NCI-H748 (cell line): ENCODE results near the gene NCAM2.

Experiments
- DNase-seq: peaks from one replicate; lab custom pipeline; 2025; ENCODE audit not compliant: unreplicated experiment; lab: John Stamatoyannopoulos, UW

The NCAM2 gene

DNA sequence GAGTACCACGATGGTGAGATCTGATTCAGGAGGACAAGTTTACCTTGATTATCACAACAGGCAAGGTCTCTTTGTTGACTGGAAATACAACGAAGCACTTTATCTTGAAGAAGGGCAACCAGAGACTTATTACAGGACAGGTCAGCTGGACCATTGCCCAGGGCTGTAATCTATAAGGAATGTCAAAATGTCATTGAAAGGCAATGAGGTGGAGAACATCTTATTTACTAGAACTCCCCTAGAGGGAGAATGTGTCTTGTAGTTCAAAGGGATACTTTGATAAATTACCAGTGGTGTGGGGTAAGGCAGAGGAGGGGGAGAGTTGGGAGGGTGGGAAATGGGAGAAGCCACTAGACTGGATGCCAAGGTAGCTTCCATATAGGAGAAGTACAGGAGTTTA, 212.3 kb downstream of the NCAM2 start:
- DNase-seq = no peak

GRCh38 chr21:21213297-21213696, 215.1 kb downstream of the NCAM2 start:
- no peak for DNase-seq

GRCh38 chr21:21216047-21216446, 217.8 kb downstream of the NCAM2 start:
- no peak for DNase-seq

- DNase-seq = no peak
Observed at GRCh38 chr21:21226472-21226871, 228.3 kb downstream of the NCAM2 start.

GRCh38 chr21:21230672-21231071, 232.5 kb downstream of the NCAM2 start:
- no peak for DNase-seq

- no peak for DNase-seq
Observed at GRCh38 chr21:21231913-21232312, 233.7 kb downstream of the NCAM2 start.

DNA sequence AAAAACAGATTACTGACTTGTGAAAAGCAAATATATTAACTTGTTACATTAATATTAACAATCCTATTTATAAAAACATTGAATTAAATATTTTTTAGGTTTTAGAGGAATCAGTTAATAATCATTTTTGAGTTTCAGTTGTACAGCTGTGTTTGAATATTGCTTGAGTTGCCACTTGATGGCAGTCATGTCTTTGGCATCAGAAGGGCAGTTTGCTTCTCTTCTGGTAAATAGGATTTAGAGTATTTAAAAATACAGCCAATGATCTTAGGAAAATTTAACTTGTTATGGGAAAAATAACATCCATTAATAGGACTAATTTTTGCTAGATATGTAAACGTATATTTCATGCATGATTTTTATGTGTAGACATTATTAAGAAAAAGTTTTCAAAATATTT, 234.1 kb downstream of the NCAM2 start:
- DNase-seq = peak; percentile 47

DNA sequence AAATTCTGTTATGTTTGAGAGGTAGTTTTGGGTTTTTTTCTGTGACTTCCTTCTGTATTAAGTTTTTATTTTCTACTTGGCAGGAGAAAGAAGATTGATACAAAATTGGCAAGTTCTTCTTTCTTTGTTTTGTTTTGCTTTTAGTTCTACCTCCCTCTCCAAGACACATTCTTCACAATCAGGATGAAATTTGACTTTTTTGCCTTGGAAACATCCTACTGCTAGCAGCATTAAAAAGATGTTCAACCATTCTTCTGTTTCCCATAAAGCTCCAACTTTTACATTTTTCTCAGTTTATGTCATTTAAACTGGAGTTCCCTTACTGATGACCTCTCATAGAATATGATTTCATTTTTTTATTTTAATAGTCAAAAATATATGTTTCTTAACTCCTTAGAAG, 234.8 kb downstream of the NCAM2 start:
- no peak for DNase-seq

DNA sequence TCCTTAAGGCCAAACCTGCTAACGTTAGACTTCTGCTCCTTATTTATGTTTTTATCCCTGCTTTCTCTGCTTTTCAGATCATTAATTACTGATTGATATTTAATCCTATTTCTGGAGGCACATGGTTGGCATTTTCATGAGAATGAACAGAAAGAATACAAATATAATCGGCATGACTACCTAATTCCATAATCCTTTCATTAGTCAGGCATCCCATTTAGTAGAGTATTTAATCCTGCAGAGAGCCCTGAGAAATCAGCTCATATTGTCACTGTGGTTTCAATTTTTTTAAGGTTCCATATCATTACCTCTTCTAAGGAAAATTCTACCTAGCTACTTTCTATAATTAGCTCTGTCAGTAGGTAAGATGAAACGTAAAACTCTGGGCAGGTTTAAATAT, 238.8 kb downstream of the NCAM2 start:
- no peak for DNase-seq

DNA sequence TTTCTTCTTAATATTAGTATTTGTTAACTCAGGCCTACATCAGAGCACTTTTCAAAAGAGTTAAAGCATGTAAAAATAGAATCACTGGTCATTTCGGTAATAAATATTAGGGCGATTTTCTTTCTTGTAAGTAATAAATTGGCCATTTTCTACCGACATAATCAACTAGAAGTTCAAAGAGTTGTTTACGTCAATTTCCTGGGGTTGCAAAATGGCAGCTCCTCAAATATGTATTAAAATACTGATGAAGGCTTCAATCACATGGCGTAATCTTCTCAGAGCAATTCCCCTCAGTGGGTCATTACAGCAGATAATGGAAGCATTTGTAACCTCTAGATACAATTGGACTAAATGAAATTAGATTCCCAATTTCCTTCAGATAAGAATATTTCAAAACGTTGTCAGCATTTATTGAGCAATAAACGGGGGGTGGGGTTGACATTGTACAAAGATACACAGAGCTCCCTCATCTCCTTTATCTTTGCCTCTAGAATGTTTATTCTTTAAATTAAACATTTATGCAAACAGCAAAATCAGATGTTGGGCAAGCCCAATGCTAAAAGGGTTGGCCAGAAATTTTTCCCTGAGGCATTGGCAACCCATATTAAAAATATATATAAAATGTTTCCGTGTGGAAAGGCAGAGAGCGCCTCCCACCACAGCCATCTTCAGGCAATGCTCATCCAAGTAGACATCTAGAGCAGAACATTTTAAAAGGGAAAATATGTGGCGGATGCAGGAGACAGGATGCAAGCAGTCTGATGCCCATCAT, 240.6 kb downstream of the NCAM2 start:
- DNase-seq = no peak

DNA sequence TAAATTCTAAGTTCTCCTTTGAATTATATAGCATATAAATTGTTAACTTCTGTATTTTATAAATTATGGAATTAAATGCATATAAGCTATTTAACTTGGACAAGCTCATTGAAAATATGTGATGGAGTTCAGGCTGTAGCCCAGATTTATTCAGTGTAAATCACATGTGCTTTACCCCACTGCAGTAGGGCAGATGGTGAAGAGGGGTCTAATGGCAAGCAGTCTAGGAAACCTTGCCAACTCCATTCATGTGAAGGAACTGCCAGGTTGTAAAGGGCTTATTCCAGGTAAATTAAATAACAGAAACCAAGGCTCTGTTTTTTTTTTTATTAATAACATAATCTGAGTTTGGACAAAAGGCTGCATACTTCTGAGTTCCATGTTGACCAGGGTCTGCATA, 243.2 kb downstream of the NCAM2 start:
- DNase-seq = no peak

- no peak for DNase-seq
Observed at GRCh38 chr21:21246007-21246406, 247.8 kb downstream of the NCAM2 start.

DNA sequence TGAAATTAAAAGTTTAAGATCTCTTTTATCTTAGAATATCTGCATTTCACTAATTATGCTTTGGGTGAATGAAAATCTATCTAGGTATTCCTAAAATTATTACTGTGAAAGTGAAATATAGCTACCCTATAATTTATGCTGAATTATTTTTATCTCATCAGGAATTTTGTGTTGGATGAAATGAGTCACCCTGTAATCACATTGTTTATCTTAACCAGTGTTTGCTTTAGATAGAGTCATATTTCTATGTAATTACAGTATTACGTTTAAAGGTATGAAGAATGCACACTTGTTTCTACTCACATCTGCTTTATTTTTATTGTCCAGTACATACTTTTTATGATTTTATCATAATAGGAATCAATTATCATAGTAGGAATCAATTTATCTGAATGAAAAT, 249.2 kb downstream of the NCAM2 start:
- no peak for DNase-seq

GRCh38 chr21:21262048-21262447, 263.8 kb downstream of the NCAM2 start:
- no peak for DNase-seq

DNA sequence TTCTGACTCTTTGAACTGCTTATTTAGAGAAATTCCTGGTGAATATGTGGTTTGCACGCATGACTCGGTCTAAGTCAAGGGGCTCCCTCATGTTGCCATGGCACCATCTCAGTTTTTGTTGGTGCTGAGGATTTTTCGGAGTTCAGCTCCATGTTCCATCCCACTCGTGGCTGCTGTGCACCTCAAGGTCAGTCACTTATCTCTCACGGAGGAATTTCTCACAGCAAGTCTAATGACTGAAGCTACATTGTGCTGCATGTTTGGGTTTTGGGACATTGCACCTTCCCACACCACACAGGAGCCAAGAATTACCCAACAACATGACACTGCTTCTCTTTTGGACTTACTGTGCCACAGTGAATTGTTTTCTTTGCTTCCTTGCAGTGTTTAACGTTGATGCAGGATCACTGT, 269.9 kb downstream of the NCAM2 start:
- no peak for DNase-seq

DNA sequence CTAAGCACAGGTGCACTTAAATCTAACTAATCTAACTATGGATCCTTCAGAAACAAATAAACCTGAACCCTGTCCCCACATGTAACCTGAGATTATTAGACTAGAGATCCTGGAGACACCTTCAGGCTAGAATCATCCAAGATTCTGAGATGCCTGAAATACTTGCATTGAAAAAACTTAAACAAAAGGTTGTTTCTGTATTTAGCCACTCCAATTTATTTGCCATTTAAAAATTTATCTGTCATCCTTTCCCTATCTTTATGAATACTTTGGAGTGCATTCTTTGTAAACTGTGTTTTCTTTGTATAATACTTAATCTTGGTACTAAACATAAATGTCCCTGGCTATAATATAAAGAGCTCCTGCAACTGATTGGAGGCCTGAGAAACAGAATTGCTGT, 270.7 kb downstream of the NCAM2 start:
- DNase-seq = no peak

GRCh38 chr21:21279193-21279901, 281.1 kb downstream of the NCAM2 start:
- no peak for DNase-seq

DNA sequence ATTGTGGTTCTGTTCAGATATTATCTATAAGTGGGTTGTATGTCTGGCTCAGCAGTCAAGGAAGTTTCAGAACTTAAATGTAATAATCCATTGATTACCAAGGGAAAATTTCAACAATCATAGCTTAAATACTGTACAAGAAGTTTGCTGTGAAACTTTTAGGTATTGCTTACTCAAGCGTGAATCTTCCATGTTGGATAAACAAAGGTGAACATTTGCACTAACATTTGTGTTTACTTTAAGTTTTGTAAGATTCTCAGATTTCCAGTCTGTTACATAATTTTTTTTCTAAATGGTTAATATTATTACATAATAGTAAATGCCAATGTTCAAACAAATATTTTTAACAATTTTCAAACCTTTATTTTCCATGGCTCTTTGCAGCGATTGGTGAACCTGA, 285.6 kb downstream of the NCAM2 start:
- no peak for DNase-seq

GRCh38 chr21:21286170-21286798, 288.1 kb downstream of the NCAM2 start:
- no peak for DNase-seq

- DNase-seq = peak; percentile 5
Observed at GRCh38 chr21:21290751-21291150, 292.5 kb downstream of the NCAM2 start.

DNA sequence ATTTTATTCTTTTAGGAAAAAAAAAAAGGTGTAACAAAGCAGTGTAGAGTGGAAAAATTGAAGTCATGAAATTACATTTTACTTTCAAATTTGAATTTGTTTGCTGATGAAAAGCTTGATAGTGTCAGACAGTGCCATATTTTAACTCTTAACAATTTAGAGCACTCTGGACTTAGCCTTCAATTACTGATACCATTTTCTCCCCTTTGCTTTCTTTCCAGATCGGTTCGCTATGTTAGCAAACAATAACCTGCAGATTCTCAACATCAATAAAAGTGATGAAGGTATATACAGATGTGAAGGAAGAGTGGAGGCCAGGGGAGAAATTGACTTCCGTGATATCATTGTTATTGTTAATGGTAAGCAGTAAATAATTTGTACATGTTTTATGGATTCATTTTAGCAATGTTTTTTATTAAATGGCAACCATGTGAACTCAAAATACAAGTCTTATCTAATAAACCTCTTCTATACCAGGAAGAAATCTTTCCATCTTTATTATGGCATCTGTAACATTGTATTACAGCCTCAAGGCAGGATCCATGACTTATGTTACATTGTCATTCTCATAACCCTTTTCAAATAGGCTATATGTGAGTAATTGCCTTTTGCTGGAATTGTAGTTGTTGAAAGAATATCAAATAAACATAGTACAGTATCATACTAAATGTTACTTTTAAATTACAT, 293.8 kb downstream of the NCAM2 start:
- no peak for DNase-seq

- no peak for DNase-seq
Observed at GRCh38 chr21:21295303-21295702, 297.1 kb downstream of the NCAM2 start.
